Type B pancreatic cell (in vitro differentiated cells): ENCODE data around the gene HM13. TPM values are rescaled to one million over a fixed set of nuclear protein-coding genes. Genes with fewer than 3 reads are reported as not detected.

ENCODE experiments used
- DNase-seq: peaks from one replicate; pipeline ENCODE4 v3.0.0; 2021; ENCODE audit warnings: mixed read lengths; ENCODE audit not compliant: unreplicated experiment; ENCODE audit errors: extremely low spot score
- H3K27ac Mint-ChIP-seq: 2 replicates; pipeline ENCODE4 v1.8.0; 2021; ENCODE audit warnings: mild to moderate bottlenecking, mixed read lengths
- H3K27me3 Mint-ChIP-seq: 2 replicates; pipeline ENCODE4 v1.8.0; 2021; ENCODE audit warnings: mixed read lengths
- H3K36me3 Mint-ChIP-seq: 2 replicates; pipeline ENCODE4 v1.8.0; 2021; ENCODE audit warnings: mixed read lengths
- H3K4me1 Mint-ChIP-seq: one replicate; pipeline ENCODE4 v1.8.0; 2021; ENCODE audit warnings: mixed read lengths; ENCODE audit not compliant: unreplicated experiment
- H3K4me3 Mint-ChIP-seq: 2 replicates; pipeline ENCODE4 v1.8.0; 2021; ENCODE audit warnings: mild to moderate bottlenecking, mixed read lengths
- H3K9me3 Mint-ChIP-seq: 2 replicates; pipeline ENCODE4 v1.8.0; 2021; ENCODE audit warnings: mixed read lengths
- total RNA-seq: library from RNA; stranded (reverse); gene quantifications from 2 replicates; pipeline ENCODE4 v1.2.1, GENCODE V29; 2021; ENCODE audit warnings: low replicate concordance
- TF ChIP-seq, protein P1 (sequence below): fragments of 200-600 bp; sonication (generic); conservative IDR thresholded peaks from 2 replicates; pipeline ENCODE4 v1.5.0; 2021; ENCODE audit warnings: antibody characterized with exemption, mild to moderate bottlenecking

The HM13 gene
- total RNA-seq, 1 donor from 2014 or later, result 246 TPM

DNA sequence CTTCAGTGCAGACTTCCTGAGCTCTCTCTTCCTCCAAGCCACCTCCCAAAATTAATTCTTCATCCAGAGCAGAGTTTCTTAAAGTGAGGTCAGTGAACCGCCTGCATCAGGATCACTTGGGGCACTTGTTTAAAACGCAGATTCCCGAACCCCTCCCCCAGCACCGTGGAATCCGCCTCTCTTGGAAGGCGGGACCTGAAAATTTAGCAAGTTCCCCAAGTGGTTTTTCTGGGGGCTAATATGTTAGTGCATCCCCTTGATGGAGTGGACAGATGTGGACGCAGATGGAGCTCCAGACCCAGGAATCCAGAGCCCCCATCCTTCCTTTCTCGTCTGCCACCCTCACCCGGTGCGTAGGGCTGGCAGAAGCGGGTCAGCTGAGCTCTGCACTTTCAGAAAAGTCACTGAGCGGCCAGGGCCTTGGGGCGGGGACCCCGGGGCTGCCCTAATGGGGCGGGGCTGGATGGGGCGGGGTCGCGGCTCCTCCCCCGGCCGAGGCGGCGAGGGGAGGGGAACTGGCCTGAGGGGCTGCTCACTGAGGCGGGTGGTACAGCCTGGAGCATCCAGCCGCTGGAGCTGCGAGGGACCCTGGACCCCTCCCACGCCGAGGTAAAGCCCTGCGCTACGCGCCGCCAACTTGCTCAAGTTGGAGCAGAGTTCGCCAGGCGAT lies 39.3 kb upstream of the HM13 start, which contains the start of the genes DEFB124 and REM1:
TSS of gene DEFB124 (minus strand) at position 370 of the 670 bp plus-strand sequence. CDS start 2,114 bp downstream, outside the sequence.
TSS of gene REM1 (plus strand) at position 531 of the 670 bp plus-strand sequence. CDS start 1,158 bp downstream, outside the sequence.
- H3K9me3 Mint-ChIP-seq, result peaks cover 19% of the 10 kb centered on the region
- no peak for DNase-seq
- no peaks in the 10 kb centered on the region for H3K4me1 Mint-ChIP-seq
- no peak within 1 kb of the TSS for H3K27ac Mint-ChIP-seq
- TF ChIP-seq, protein P1, sequence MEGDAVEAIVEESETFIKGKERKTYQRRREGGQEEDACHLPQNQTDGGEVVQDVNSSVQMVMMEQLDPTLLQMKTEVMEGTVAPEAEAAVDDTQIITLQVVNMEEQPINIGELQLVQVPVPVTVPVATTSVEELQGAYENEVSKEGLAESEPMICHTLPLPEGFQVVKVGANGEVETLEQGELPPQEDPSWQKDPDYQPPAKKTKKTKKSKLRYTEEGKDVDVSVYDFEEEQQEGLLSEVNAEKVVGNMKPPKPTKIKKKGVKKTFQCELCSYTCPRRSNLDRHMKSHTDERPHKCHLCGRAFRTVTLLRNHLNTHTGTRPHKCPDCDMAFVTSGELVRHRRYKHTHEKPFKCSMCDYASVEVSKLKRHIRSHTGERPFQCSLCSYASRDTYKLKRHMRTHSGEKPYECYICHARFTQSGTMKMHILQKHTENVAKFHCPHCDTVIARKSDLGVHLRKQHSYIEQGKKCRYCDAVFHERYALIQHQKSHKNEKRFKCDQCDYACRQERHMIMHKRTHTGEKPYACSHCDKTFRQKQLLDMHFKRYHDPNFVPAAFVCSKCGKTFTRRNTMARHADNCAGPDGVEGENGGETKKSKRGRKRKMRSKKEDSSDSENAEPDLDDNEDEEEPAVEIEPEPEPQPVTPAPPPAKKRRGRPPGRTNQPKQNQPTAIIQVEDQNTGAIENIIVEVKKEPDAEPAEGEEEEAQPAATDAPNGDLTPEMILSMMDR, result no peak
- no peak within 1 kb of the TSS for H3K4me3 Mint-ChIP-seq
- H3K27me3 Mint-ChIP-seq, result peaks cover 37% of the 10 kb centered on the region
- H3K36me3 Mint-ChIP-seq, result peaks cover 4% of the 10 kb centered on the region

DNA sequence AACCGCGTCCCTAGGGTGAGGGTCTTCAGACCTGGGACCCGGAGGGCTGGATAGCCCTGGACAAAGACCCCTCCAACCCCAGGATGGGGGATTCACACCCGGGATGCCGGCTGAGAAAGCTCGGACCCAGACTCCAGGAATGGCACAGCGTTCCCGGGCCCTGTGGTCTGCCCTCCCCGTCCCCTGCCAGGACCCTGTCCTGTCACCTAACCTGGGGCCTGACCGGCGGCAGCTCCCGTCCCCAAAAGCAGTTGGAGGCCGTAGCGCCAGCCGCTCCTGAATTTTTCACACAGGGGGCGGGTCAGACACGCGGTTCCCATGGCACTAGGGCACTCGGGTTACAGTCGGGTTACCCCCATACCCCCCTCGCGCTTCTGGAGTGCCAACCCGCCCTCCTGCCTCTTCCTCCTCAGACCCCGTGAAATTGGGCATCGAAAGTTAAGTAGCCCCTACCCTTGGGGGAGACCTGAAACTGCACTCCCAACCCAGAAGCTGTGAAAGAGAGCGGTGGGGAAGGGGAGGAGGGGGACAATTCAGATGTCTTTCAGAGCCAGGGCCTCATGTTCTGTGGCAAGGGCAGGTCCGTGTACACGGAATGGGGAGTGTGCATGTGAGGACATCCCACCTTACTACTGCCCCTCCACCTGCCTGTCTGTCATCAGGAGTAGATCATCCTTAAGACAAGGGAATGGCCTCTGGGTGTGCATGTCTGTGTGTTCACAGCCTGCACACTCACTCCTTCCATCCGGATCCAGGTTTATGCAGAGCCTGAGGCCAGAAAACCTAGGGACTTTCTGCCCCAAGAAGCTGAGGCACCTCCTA lies 38.6 kb upstream of the HM13 start:
- H3K9me3 Mint-ChIP-seq, result peaks cover 19% of the 10 kb centered on the region
- H3K4me1 Mint-ChIP-seq, result no peaks in the 10 kb centered on the region
- H3K27me3 Mint-ChIP-seq, result peaks cover 37% of the 10 kb centered on the region
- TF ChIP-seq, protein P1, result no peak
- H3K36me3 Mint-ChIP-seq, result peaks cover 4% of the 10 kb centered on the region
- DNase-seq, result no peak
- no peak overlapping the region for H3K4me3 Mint-ChIP-seq
- H3K27ac Mint-ChIP-seq, result no peak overlapping the region

DNA sequence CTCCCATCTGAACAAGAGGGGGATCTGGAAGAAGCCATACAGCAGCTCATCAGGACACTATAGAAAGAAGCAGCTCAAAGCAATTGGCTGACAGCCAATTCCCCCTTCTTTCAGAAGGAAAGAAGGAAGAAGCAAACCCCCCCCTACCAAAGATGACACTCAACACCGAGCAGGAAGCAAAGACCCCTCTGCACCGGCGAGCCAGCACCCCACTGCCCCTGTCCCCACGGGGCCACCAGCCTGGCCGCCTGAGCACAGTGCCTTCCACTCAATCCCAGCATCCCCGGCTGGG lies 38.0 kb upstream of the HM13 start:
- TF ChIP-seq, protein P1, result no peak

DNA sequence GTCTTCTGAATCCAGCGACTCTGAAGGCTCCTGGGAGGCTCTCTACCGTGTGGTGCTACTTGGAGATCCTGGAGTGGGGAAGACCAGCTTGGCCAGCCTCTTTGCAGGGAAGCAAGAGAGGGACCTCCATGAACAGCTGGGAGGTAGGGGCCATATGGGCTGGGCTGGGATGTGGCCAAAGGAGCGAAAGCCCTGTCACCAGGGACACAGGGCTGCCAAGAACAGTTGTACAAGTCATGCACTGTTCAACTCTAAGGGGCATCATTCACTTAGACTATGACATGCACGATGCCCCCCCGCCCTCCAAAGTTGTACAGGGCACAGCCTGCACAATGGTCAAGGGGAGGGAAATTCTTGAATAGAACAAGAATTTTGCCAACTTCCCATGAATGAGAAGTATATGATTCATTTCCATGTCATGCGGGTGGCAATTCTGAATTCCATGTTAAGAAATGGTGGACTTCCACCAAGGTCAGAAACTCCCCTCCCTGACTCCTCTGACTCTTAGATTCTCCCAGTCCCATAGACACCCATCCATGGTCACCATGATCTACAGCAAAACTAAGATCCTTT lies 37.5 kb upstream of the HM13 start:
- H3K4me1 Mint-ChIP-seq, result no peaks in the 10 kb centered on the region
- H3K4me3 Mint-ChIP-seq, result no peak overlapping the region
- peaks cover 19% of the 10 kb centered on the region for H3K9me3 Mint-ChIP-seq
- H3K27ac Mint-ChIP-seq, result no peak overlapping the region
- TF ChIP-seq, protein P1, result no peak
- peaks cover 4% of the 10 kb centered on the region for H3K36me3 Mint-ChIP-seq
- no peak for DNase-seq
- H3K27me3 Mint-ChIP-seq, result peaks cover 43% of the 10 kb centered on the region

More for the DNA sequence above, 38.0 kb upstream of the HM13 start:
- H3K27me3 Mint-ChIP-seq, result peaks cover 38% of the 10 kb centered on the region
- H3K36me3 Mint-ChIP-seq, result peaks cover 4% of the 10 kb centered on the region
- H3K4me1 Mint-ChIP-seq, result no peaks in the 10 kb centered on the region
- no peak for DNase-seq
- H3K9me3 Mint-ChIP-seq, result peaks cover 19% of the 10 kb centered on the region
- no peak overlapping the region for H3K27ac Mint-ChIP-seq
- H3K4me3 Mint-ChIP-seq, result no peak overlapping the region

DNA sequence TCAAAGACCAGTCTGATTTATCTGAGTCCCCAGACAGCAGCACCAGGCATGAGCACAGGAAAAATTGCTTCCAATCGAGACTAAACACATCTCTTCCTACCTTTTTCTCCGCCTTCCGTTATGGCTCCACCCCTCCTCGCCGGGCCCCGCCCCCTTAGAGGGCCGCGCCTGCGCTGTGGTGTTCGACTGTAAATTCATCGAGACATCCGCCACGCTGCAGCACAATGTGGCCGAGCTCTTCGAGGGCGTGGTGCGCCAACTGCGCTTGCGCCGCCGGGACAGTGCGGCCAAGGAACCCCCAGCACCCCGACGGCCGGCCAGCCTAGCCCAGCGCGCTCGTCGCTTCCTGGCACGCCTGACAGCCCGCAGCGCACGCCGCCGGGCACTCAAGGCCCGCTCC lies 30.2 kb upstream of the HM13 start:
- DNase-seq, result no peak
- H3K9me3 Mint-ChIP-seq, result peaks cover 4% of the 10 kb centered on the region
- TF ChIP-seq, protein P1, result no peak
- no peak overlapping the region for H3K4me3 Mint-ChIP-seq
- H3K4me1 Mint-ChIP-seq, result no peaks in the 10 kb centered on the region
- H3K27ac Mint-ChIP-seq, result no peak overlapping the region
- H3K36me3 Mint-ChIP-seq, result no peaks in the 10 kb centered on the region
- peaks cover 29% of the 10 kb centered on the region for H3K27me3 Mint-ChIP-seq
